Measurements from ENCODE around the gene CAMK2B.

Gene CAMK2B

GRCh38 chr7:44227911-44228310 is 97.5 kb downstream of the CAMK2B start:
- peaks cover 49% of the 10 kb centered on the region for H3K27me3 ChIP-seq (ENCODE audit: insufficient read depth, low read length)
- no peaks in the 10 kb centered on the region for H3K9me3 ChIP-seq (ENCODE audit: low read length)
- H3K4me1 ChIP-seq (ENCODE audit: insufficient read depth, low read length), result no peaks in the 10 kb centered on the region
- no peaks in the 10 kb centered on the region for H3K36me3 ChIP-seq (ENCODE audit: insufficient read depth, low read length)
- H2AFZ ChIP-seq (ENCODE audit: low read depth, low read length), result no peak overlapping the region
- H3K4me3 ChIP-seq (ENCODE audit: low read length), result no peak overlapping the region

- H3K4me1 ChIP-seq (ENCODE audit: insufficient read depth, low read length), result no peaks in the 10 kb centered on the region
- no peaks in the 10 kb centered on the region for H3K36me3 ChIP-seq (ENCODE audit: insufficient read depth, low read length)
- H2AFZ ChIP-seq (ENCODE audit: low read depth, low read length), result no peak overlapping the region
- H3K9me3 ChIP-seq (ENCODE audit: low read length), result no peaks in the 10 kb centered on the region
- H3K27me3 ChIP-seq (ENCODE audit: insufficient read depth, low read length), result peaks cover 46% of the 10 kb centered on the region
- no peak overlapping the region for H3K4me3 ChIP-seq (ENCODE audit: low read length)
Observed at GRCh38 chr7:44226396-44226753, 99.0 kb downstream of the CAMK2B start.

- Histone ChIP-seq H2AFZ (ENCODE audit: low read depth, low read length) (no peak overlapping the region), H3K27me3 (ENCODE audit: insufficient read depth, low read length) (peaks cover 42% of the 10 kb centered on the region), H3K9me3 (ENCODE audit: low read length) (no peaks in the 10 kb centered on the region), H3K4me1 (ENCODE audit: insufficient read depth, low read length) (no peaks in the 10 kb centered on the region), H3K36me3 (ENCODE audit: insufficient read depth, low read length) (no peaks in the 10 kb centered on the region), H3K4me3 (ENCODE audit: low read length) (no peak overlapping the region)
Observed at GRCh38 chr7:44225566-44226395, 99.6 kb downstream of the CAMK2B start.

GRCh38 chr7:44224974-44225565 is 100.3 kb downstream of the CAMK2B start:
- H3K27me3 ChIP-seq (ENCODE audit: insufficient read depth, low read length), result peaks cover 37% of the 10 kb centered on the region
- H3K9me3 ChIP-seq (ENCODE audit: low read length), result no peaks in the 10 kb centered on the region
- H2AFZ ChIP-seq (ENCODE audit: low read depth, low read length), result no peak overlapping the region
- no peaks in the 10 kb centered on the region for H3K4me1 ChIP-seq (ENCODE audit: insufficient read depth, low read length)
- no peak overlapping the region for H3K4me3 ChIP-seq (ENCODE audit: low read length)
- H3K36me3 ChIP-seq (ENCODE audit: insufficient read depth, low read length), result no peaks in the 10 kb centered on the region

GRCh38 chr7:44224080-44224973 is 101.1 kb downstream of the CAMK2B start:
- Histone ChIP-seq H2AFZ (ENCODE audit: low read depth, low read length) (no peak overlapping the region), H3K36me3 (ENCODE audit: insufficient read depth, low read length) (no peaks in the 10 kb centered on the region), H3K4me1 (ENCODE audit: insufficient read depth, low read length) (no peaks in the 10 kb centered on the region), H3K27me3 (ENCODE audit: insufficient read depth, low read length) (peaks cover 37% of the 10 kb centered on the region), H3K4me3 (ENCODE audit: low read length) (no peak overlapping the region), H3K9me3 (ENCODE audit: low read length) (no peaks in the 10 kb centered on the region)

GRCh38 chr7:44223362-44224079 is 101.9 kb downstream of the CAMK2B start:
- Histone ChIP-seq H3K27me3 (ENCODE audit: insufficient read depth, low read length) (peaks cover 31% of the 10 kb centered on the region), H3K9me3 (ENCODE audit: low read length) (peaks cover 2% of the 10 kb centered on the region), H3K36me3 (ENCODE audit: insufficient read depth, low read length) (no peaks in the 10 kb centered on the region), H2AFZ (ENCODE audit: low read depth, low read length) (no peak overlapping the region), H3K4me3 (ENCODE audit: low read length) (no peak overlapping the region), H3K4me1 (ENCODE audit: insufficient read depth, low read length) (peaks cover 3% of the 10 kb centered on the region)

GRCh38 chr7:44222776-44223261 is 102.6 kb downstream of the CAMK2B start:
- Histone ChIP-seq H3K9me3 (ENCODE audit: low read length) (peaks cover 2% of the 10 kb centered on the region), H3K4me3 (ENCODE audit: low read length) (no peak overlapping the region), H3K4me1 (ENCODE audit: insufficient read depth, low read length) (peaks cover 10% of the 10 kb centered on the region), H3K27me3 (ENCODE audit: insufficient read depth, low read length) (peaks cover 24% of the 10 kb centered on the region), H3K36me3 (ENCODE audit: insufficient read depth, low read length) (no peaks in the 10 kb centered on the region), H2AFZ (ENCODE audit: low read depth, low read length) (no peak overlapping the region)

- Histone ChIP-seq H3K36me3 (ENCODE audit: insufficient read depth, low read length) (no peaks in the 10 kb centered on the region), H2AFZ (ENCODE audit: low read depth, low read length) (no peak overlapping the region), H3K4me1 (ENCODE audit: insufficient read depth, low read length) (peaks cover 11% of the 10 kb centered on the region), H3K27me3 (ENCODE audit: insufficient read depth, low read length) (peaks cover 23% of the 10 kb centered on the region), H3K4me3 (ENCODE audit: low read length) (no peak overlapping the region), H3K9me3 (ENCODE audit: low read length) (peaks cover 2% of the 10 kb centered on the region)
Observed at GRCh38 chr7:44222074-44222473, 103.3 kb downstream of the CAMK2B start.

- H3K4me3 ChIP-seq (ENCODE audit: low read length), result no peak overlapping the region
- no peaks in the 10 kb centered on the region for H3K36me3 ChIP-seq (ENCODE audit: insufficient read depth, low read length)
- peaks cover 11% of the 10 kb centered on the region for H3K4me1 ChIP-seq (ENCODE audit: insufficient read depth, low read length)
- H3K9me3 ChIP-seq (ENCODE audit: low read length), result peaks cover 2% of the 10 kb centered on the region
- H3K27me3 ChIP-seq (ENCODE audit: insufficient read depth, low read length), result peaks cover 22% of the 10 kb centered on the region
- no peak overlapping the region for H2AFZ ChIP-seq (ENCODE audit: low read depth, low read length)
Observed at GRCh38 chr7:44221231-44221791, 104.1 kb downstream of the CAMK2B start.

- Histone ChIP-seq H3K9me3 (ENCODE audit: low read length) (peaks cover 2% of the 10 kb centered on the region), H3K36me3 (ENCODE audit: insufficient read depth, low read length) (no peaks in the 10 kb centered on the region), H3K27me3 (ENCODE audit: insufficient read depth, low read length) (peaks cover 14% of the 10 kb centered on the region), H2AFZ (ENCODE audit: low read depth, low read length) (no peak overlapping the region), H3K4me3 (ENCODE audit: low read length) (no peak overlapping the region), H3K4me1 (ENCODE audit: insufficient read depth, low read length) (peaks cover 11% of the 10 kb centered on the region)
Observed at GRCh38 chr7:44220358-44221112, 104.9 kb downstream of the CAMK2B start.

GRCh38 chr7:44220046-44220357 is 105.4 kb downstream of the CAMK2B start:
- H3K9me3 ChIP-seq (ENCODE audit: low read length), result peaks cover 2% of the 10 kb centered on the region
- no peak overlapping the region for H3K4me3 ChIP-seq (ENCODE audit: low read length)
- no peaks in the 10 kb centered on the region for H3K36me3 ChIP-seq (ENCODE audit: insufficient read depth, low read length)

More at GRCh38 chr7:44220046-44220357, 105.4 kb downstream of the CAMK2B start:
- Histone ChIP-seq H2AFZ (ENCODE audit: low read depth, low read length) (no peak overlapping the region), H3K4me1 (ENCODE audit: insufficient read depth, low read length) (peaks cover 11% of the 10 kb centered on the region), H3K27me3 (ENCODE audit: insufficient read depth, low read length) (peaks cover 12% of the 10 kb centered on the region)
